Measurements from ENCODE around the gene LRRIQ1.
A peak's percentile ranks its signal among the peaks of the same experiment; 100 is the strongest.
"Not testable (repeated sequence)": the region's sequence is repeated elsewhere in the genome, so short reads cannot be mapped to it uniquely, and the experiment has no call there.

The LRRIQ1 gene

DNA sequence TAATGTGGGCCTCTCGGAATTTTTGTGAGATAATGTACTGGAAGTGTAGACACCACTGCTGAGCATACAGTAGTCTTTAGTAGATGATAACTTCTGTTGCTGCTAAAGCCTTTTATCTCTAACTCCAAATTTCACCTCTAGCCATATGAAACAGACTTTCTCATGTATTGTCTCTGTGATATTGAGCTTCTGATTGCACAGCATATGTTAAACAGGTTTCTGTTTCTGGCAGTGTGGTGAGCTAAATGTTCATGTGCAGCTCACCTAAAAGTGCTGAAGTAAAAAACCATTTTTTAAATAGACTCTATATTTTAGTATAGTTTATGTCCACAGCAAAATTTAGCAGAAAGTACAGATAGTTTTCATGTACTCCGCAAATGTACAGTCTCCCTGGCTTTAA lies 154.6 kb downstream of the LRRIQ1 start:
- no peak for DNase-seq

DNA sequence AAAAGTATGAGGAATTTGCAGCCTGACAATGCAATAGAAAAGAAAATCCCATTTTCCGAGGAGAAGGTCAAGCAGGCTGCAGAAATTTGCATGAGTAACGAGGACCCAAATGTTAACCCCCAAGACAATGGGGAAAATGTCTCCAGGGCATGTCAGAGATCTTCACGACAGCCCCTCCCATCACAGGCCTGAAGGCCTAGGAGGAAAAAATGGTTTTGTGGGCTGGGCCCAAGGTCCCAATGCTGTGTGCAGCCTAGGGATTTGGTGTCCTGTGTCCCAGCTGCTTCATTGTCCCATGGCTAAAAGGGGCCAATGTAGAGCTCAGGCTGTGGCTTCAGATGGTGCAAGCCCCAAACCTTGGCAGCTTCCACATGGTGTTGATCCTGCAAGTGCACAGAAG lies 167.7 kb downstream of the LRRIQ1 start:
- not testable (repeated sequence) for DNase-seq

DNA sequence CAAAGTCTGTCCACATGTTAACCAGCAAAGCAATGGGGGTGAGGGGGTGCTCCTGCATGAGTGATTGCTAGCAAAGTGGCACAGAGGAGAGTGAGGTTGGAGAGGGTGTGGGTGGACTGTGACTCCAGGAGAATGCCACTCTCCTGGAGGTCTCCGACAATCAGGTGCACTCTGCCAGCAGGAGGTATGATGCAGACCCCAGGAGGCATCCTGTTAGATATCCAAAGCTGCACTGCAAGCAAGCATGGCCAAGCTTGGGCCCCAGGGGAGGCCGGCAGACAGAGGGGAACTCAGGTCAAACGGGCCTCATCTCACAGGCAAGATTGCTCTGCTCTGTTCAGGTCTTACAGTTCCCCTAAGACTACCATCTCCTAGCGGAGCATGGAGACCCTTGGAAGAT lies 170.4 kb downstream of the LRRIQ1 start:
- DNase-seq: no peak

DNA sequence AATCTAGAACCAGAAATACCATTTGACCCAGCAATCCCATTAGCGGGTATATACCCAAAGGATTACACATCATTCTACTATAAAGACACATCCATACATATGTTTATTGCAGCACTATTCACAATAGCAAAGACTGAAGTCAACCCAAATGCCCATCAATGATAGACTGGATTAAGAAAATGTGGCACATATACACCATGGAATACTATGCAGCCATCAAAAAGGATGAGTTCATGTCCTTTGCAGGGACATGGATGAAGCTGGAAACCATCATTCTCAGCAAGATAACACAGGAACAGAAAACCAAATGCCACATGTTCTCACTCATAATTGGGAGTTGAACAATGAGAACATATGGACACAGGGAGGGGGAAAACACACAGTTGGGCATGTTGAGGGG lies 188.2 kb downstream of the LRRIQ1 start:
- DNase-seq: not testable (repeated sequence)

DNA sequence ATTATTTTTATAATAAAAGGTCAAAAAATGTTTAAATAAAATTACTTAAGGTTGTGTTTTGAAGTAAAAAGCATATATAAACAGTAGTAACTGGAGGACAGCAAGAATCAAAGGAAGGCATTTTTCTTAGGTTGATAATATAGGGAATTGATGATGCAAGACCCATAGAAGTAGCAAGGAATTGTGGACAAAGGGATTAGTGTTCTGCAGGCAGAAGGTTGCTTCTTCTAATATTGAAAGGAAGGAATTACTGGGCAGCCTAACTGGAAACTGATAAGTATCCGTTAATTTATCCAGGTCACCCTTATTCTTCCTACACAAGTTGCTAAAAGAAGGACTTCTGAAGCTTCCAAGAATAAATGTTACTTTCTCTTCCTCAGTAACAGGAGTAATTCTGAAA lies 189.3 kb downstream of the LRRIQ1 start:
- DNase-seq: no peak

DNA sequence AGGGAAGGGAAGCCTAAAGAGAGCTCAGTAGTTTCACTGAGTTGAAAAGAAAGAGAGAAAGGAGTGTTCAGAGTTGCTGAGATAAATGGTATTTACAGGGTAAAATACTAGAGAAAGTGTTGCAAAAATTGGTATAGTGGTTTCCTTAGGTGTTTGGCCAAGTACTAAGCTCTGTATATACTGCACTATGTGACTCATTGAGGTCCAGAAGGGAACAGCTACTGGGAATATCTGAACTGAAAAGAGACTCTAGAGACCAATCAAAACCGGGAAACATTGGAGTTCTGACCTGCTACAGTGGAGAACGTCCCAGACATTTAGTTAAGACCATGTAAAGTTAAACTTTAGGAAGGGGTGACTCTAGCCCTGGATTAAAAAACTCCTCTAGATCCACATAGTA lies 201.2 kb downstream of the LRRIQ1 start:
- no peak for DNase-seq

DNA sequence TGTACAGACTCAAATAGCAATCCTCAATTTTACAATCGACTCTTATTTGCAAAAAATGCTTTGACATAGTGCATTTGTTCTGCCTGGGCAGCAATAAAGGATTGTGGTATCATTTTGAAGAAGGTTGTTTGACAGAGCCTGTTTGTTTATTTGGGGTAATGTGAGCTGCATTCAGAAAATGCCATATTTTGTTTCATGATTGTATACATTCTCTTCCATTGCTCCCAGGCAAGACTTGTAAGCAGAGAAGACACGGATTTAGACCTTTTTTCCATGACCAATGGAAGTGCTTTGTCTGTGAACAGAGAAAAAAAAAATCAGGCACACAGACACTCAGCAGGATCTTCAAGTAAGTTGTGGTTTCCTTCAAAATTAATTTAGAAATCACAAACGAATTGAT lies 208.4 kb downstream of the LRRIQ1 start:
- DNase-seq: no peak

DNA sequence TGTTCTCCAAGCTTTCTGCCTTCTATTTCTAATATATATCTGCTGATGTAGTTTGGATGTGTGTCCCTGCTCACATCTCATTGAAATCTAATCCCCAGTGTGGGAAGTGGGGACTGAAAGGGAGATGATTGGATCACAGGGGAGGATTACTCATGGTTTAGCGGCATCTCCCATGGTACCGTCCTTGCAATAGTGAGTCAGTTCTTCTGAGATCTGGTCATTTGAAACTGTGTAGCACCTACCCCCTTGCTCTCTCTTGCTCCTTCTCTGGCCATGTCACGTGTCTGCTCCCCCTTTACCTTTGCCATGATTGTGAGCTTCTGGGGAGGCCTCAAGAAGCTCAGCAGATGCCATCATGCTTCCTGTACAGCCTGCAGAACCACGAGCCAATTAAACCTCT lies 217.7 kb downstream of the LRRIQ1 start:
- DNase-seq: peak; percentile 20

DNA sequence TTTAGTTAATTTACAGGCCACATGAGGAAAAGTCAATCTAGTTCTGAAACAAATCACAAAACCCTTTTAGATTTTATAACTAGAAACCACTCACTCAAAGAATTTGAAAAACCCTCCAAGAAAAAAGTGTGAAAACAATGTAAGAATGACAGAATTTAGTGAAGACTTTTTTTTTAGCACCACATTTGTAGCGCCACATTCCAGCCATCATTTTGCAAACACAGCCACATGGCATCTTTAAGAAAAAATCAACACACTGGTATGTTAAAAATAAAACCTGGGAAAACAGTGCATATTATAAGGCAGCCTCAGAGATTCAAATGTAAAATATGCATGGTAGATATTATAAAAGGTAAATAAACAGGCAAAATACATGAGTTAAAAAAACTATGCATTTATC lies 221.5 kb downstream of the LRRIQ1 start:
- DNase-seq: no peak

DNA sequence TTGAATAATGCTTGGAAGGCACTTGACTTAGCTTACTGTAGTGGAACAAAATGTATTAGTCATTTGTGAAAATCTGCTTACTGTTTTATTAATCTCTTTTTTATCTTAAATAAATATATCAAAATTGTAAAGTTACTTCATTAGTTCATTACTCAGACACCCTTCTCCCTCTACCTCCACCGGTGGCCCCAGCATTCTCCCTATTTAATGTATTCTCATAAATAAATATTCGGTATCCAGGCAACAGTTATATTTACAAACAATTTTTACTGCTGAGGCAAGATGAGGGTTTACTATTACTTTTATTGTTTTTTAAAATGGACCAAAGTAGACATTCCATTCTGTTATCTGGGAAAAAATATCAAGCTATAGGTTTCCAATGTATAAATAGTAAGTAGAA lies 224.3 kb downstream of the LRRIQ1 start:
- no peak for DNase-seq

DNA sequence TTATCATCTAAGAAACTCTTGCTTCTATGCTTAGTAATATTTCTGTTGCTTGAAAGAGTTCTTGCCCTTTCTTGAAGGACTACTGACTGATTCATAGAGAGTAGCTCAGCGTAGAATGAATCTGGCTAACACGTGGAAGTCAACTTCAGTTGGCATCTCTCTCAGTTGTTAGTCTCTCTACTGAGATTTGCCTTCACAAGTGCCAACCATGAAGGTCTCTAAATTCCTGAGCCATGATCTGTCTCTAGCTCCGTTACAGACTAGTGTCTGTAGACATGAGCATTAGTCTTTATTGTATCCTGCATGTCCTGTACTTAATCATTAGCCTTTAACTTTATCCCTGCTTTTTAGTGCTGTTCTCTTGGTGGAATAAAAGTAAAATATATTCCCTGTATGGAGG lies 224.7 kb downstream of the LRRIQ1 start:
- no peak for DNase-seq

DNA sequence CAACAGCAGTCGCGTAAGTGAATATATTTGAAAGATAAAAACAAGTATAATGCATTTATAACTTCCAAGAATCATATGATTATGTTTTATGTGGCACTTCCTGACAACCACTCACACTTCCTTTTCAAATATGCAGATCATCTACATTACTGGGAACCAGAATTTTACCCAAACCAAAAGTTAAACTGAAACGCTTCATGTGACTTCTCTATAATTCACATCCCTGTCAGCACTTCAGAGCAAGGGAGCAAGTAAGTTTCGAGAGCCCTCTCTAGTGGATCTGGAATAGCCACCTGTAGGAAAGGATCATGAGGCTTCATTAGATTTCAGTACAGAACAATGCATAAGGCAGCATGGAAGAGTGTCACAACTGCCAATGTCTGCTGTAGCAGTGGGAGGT lies 230.2 kb downstream of the LRRIQ1 start:
- DNase-seq: no peak

DNA sequence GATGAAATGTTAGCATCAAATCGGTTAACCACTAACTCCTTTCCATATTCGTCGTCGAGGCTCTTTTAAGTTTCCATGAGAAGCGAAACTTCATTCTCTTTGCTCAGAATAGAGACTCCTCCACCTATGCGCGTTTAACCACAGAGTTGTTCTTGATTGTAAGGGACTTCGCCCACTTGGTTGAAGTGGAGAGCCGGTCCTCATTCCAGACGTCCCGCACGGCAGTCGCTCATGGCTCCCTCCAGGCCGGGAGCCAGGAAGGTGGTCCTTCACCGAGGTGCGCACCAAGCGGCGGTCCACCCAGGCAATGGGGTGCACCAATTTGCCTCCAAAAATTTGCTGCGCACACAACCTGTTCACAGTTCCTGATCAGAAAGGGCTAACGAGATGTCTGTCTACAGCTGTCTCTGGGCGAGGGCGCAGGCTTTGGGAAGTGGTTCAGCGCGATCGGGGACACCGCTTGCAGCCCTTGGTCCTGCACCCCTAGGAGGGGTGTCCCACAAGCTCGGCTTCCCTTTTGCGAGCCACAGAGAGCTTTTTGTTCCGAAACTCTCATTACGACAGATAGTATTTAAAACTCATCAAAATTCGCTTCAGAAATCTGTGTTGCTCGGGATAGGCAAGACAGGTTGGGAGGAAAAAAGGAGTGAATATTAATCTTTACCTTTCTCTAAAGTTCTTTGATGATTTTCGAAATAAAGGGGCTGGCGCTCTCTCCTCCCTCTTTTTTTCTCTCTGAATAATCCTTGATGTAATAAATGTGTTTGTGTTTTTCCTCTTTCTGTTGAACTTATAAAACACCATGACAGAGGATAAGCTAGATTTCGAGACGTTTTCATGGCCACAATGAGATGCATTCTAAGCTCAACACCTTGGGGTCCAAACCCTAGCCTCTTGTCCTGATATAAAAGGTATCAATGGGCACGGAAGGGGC lies 237.5 kb downstream of the LRRIQ1 start:
- no peak for DNase-seq

DNA sequence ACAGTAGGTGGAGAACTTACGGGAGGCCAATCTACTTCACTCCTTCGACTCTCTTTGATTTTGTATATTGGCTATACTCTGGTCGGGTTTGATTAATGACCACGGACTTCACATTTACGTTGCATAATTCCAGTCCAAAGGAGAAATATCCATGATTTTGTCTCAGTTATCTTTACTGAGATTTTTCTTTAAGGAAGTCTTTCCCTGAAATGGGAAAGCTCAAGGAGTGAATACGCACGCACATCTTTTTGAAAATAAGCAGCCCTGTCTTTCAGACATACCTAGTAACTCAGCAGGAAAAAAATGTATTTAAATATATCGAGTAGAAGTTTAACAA lies 238.1 kb downstream of the LRRIQ1 start:
- no peak for DNase-seq

DNA sequence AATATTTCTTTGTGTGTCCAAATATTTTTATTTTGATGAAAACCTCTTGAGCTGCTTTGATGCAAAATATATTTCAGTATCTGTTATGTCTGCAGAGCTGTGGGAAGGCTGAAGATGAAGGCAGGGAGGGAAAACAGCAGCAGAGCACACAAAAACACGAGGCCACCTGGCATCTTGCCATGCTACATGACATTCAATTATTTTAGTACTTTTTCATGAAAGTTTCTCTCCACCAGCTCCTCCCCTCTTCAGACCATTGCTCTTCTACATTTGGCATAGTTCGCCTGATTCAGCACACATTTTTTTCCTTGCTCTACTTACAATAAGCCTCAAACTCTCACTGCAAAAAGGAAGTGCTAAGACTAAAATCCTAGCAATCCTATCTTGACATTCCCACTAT lies 239.2 kb downstream of the LRRIQ1 start:
- no peak for DNase-seq

DNA sequence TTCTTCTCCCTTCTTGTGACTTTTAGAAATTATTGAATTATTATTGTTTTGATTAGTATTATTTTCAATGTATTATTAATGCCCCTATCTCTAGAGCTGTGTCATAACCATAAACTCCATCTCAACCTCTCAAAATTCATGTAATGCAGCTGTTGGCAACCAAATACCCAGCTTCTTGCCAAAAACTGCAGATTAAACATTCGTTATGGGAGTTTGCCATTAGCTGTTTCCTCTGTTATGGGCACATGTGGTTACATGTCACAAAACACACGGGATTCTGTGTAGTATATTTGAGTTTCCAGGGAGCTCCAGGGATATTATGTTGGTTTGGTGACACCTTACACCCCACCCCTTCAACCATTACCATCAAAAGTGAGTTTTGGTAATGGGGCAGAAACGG lies 241.0 kb downstream of the LRRIQ1 start:
- no peak for DNase-seq

DNA sequence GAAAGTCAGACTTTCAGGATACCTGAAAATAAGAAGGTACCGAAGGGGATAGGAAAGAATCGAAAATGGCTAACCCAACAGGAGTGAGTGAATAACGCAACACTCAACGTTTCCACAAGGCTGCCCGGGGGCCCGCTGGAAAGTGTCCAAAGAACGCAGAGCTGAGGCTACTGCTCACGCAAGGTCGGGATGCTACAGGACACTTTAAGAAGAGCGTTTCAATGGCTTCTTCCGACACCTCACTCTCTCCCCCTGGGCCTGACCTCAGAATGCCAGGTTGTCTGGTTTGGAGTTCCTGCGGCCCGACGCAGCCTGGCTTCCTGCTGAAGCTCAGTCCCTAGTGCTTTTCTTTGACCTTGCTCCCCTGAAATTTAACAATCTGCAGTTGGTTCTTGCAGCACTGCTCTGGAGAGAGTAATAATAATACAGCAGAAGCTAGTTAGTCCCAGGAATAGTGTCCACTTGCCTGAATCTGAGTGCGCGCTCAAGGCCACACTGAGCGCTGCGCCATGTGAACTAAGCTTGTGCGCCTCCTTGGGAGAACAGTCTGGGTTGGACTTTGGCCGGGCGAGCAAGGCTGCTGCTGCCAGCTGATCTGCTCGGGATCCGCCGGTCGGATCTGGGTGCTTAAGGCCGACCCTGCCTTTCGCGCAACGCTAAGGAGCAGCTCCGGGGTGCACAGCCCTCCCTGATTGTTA lies 241.9 kb downstream of the LRRIQ1 start:
- DNase-seq: no peak

DNA sequence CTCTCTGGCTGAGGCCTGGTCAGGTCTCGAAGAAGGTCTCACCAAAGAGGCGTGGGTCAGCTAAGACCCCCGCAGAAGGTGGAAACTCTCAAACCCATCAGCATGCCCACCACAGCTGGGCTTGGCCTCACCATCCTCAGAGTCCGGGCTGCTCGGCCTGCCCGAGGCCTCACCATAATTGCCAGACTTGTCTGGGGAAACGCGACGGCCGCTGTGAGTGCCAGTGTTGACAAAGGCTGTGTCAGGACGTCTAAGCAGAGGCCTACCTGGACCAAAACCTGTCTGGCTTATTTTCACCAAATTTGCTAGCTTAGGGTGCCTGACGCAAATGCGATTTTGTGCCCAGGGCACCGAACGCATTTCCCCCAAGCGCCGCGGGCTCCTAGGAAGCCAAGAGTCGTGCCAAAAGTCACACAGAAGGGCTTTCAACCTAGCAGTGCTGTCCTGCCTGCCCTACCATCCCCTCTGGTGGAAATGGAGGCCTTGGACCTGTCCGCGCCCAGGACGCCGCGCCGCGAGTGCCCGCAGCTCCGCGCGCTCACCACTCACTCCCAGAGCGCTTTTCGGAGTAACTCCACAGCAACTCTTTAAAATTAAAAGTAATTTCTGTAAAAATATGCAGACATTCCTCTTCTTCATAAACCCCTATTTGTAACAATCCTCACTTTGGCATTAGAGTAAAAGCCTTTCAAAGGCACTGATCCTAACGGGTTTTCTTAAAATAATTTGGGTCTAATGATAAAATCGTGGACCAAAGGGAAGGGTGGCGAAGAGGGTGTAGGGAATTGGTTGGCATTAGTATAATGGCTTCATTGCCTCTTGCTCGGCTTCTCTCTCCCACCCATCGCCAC lies 242.7 kb downstream of the LRRIQ1 start:
- DNase-seq: no peak

DNA sequence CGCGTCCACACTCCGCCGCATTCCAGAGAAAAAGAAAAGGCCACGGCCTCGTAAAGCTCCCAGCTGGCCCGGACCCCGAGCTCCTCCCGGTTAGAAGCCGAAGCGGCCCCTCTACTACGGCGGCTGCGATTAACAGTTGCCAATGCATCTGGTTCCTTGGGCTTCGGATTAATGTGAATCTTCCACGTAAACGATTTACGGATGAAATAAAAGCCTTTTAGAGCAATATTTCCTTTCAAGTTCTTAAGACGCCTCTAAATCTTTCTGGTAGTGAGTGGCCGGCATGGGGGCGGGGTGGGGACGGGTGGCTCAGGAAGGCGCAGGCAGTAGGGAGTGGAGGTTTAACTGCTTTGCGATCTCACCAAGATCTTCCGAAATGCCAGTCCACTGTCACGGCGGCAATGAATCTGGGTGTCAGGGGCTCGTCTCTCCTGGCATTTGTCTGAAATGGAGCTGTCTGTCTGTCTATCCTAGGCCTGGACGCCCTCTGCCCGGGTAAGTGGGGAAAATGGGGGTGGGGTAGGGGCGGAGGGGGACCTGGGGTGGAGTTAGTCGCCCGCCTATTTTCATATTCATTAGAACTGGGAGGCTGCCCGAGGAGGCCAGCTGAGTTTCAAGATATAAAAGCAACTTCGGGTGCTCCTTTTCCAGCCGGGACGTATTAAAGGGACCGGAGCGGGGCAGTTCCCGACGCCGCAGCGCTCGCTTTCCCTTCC lies 243.5 kb downstream of the LRRIQ1 start:
- DNase-seq: no peak

DNA sequence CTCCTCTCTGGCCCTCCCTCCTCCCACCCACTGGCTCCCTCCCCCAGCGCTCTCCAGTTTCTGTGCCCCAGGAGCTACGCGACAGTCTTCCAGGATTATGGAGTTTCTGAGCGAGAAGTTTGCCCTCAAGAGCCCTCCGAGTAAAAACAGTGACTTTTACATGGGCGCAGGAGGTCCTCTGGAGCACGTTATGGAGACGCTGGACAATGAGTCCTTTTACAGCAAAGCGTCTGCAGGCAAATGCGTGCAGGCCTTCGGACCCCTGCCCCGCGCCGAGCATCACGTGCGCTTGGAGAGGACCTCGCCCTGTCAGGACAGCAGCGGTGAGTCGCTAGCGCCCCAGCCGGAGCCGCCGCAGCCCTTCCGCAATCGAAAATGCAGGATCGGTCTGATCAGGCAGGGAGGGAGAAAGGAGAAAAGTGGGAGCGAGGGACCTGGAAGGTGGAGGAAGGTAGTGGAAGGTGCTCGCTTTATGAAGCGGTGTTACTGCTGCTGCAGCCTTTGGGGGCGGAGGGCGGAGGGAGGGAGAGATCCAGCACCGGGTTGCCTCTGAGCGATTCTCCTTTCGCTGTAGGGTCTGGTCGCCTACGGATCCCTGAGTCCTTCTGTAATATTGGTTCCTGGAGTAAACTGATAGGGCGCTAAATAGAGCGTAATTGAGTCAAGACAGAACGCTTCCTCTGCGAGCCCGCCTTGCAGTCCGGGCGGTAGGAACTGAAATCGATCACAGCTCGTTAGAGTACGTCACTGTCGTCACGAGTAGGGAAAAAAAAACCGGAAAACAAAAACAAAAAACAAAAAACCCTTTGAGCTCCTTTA lies 244.2 kb downstream of the LRRIQ1 start, which contains the start of gene ALX1:
ALX1 (plus strand) TSS at position 56 of the 819 bp plus-strand sequence; CDS start at position 98, 42 bp downstream.
- peak; percentile 55 for DNase-seq

DNA sequence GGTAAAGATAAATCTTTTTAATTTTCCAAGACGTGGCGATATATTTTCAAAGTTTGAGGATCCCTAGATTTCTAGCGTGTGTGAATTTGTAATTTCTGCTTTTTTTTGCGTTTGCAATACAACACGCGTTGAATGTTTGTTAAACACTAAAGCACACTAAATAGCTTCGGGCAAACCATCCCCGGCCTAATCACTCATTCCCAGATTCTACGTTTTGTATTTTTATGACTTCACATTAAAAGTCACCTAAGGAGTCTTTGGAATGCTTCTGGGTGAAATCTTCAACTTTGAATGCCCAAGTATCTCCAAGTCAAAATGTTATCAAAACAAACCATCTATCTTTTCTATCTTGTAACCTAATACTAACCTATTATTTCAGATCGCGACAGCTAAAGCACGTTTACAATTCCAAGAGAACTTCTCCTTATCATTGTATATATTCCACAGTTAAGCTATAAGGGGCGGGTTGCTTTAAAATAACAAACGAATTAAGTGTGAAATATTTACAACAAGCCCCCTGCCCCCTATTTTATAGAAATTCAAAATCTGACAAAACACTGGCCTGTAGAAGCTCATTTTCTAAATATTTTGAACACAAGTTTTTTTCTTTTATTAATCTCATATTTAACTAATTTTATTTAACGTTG lies 245.0 kb downstream of the LRRIQ1 start:
- DNase-seq: no peak
